PFSK-1 (cell line): ENCODE results near the gene SERGEF.

Experiments
- POLR2AphosphoS5 ChIP-seq: IDR thresholded peaks from 2 replicates; pipeline ENCODE4 v1.6.1; 2012; ENCODE audit warnings: low read depth, mild to moderate bottlenecking, control low read depth, low read length, moderate library complexity
- REST ChIP-seq, 2 experiments: IDR thresholded peaks; 2 replicates each; pipeline versions ENCODE4 v1.6.1 to v1.8.0; 2011 to 2012; ENCODE audit warnings: low read depth in 2 of 2, low read length in 2 of 2, control low read depth in 1 of 2, inconsistent platforms in 1 of 2, mild to moderate bottlenecking in 1 of 2, moderate library complexity in 1 of 2; ENCODE audit not compliant: insufficient read depth in 1 of 2
- SIN3A ChIP-seq: IDR thresholded peaks from 2 replicates; pipeline ENCODE4 v1.6.1; 2012; ENCODE audit warnings: mild to moderate bottlenecking, low read length, moderate library complexity, borderline replicate concordance; ENCODE audit not compliant: insufficient read depth
- TAF1 ChIP-seq: IDR thresholded peaks from 2 replicates; pipeline ENCODE4 v1.6.1; 2012; ENCODE audit warnings: low read length, control low read depth, borderline replicate concordance; ENCODE audit not compliant: insufficient read depth

DNA sequence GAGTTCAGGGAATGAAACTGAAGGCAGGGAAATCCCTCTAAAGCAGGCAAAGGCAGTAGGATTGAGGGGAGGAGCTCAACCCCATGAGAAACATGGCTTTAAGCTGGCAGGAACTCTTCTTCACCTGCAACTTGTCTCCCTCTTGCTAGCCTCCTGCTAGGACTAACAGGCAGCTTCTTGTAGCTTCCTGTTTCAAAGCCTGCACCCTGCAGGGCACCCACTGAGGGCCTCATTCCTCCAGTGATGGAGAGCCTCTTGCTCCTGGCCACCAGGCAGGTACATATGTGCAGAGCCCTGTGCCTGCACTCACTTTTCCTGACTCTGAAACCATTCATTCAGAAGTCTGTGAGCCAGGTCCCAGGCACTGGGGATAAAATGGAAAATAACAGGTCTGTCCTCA is 137.0 kb downstream of the SERGEF start:
- TF ChIP-seq POLR2AphosphoS5 (no peak), REST (IDR thresholded peaks at IDR 0.05; ENCODE audit: insufficient read depth in 1 of 2, low read depth in 2 of 2, low read length in 2 of 2) (no peak), TAF1 (no peak), SIN3A (no peak)
